Gastrocnemius medialis (tissue), 4 donors: ENCODE results near the gene MS4A2. TPM values are rescaled to one million over a fixed set of nuclear protein-coding genes. Genes with fewer than 3 reads are reported as not detected.

Source experiments
- ATAC-seq, 2 donors: fragments of 150-250 bp; one replicate each; pipeline ENCODE4 v1.9.1; 2016
- DNase-seq, 2 donors: peaks; one replicate each; pipeline ENCODE4 v3.0.0-alpha.2; 2019
- H3K27ac ChIP-seq, 4 donors: fragments of 200-600 bp; sonication (generic); 1 replicate in 1 of 4; 2 replicates in 3 of 4; pipeline ENCODE4 v1.5.1; 2016 to 2018; ENCODE audit warnings: mild to moderate bottlenecking in 2 of 4, moderate library complexity in 1 of 4
- H3K27me3 ChIP-seq, 3 donors: fragments of 200-600 bp; sonication (generic) in 2 of 3; 1 replicate in 1 of 3; 2 replicates in 2 of 3; pipeline versions ENCODE4 v1.5.1 to v1.6.0; 2016 to 2019; ENCODE audit warnings: mild to moderate bottlenecking in 1 of 3, moderate library complexity in 1 of 3
- H3K36me3 ChIP-seq, 2 donors: fragments of 200-600 bp; sonication (generic) in 1 of 2; one replicate each; pipeline ENCODE4 v1.5.1; 2017 to 2018
- H3K4me1 ChIP-seq, 2 donors: fragments of 200-600 bp; sonication (generic) in 1 of 2; one replicate each; pipeline ENCODE4 v1.5.1; 2016 to 2017; ENCODE audit warnings: mild to moderate bottlenecking in 2 of 2
- H3K4me3 ChIP-seq, 4 donors: fragments of 200-600 bp; sonication (generic) in 3 of 4; 1 replicate in 1 of 4; 2 replicates in 3 of 4; pipeline ENCODE4 v1.5.1; 2016 to 2019; ENCODE audit warnings: mild to moderate bottlenecking in 2 of 4
- H3K9me3 ChIP-seq, 3 donors: fragments of 200-600 bp; sonication (generic) in 2 of 3; 1 replicate in 1 of 3; 2 replicates in 2 of 3; pipeline ENCODE4 v1.5.1; 2016 to 2019
- CTCF ChIP-seq, 5 experiments: fragments of 450-650 bp in 3 of 5; fragments of 200-600 bp in 2 of 5; sonication (generic) in 2 of 5; IDR thresholded peaks in 4 of 5; conservative IDR thresholded peaks in 1 of 5; 1 replicate in 4 of 5; 2 replicates in 1 of 5; pipeline ENCODE4 v1.5.1; 2016 to 2019; ENCODE audit warnings: antibody characterized with exemption in 5 of 5, mild to moderate bottlenecking in 3 of 5, moderate library complexity in 3 of 5
- POLR2A ChIP-seq, 2 donors: fragments of 450-650 bp; IDR thresholded peaks; one replicate each; pipeline ENCODE4 v1.6.1; 2017; ENCODE audit warnings: antibody characterized with exemption in 2 of 2, mild to moderate bottlenecking in 2 of 2, moderate library complexity in 2 of 2
- in situ Hi-C, 4 donors: fragments of 200-750 bp; cut with MboI; loops; one replicate each; pipeline versions ENCODE4 v1.15.0 to v1.8.0; 2017; ENCODE audit warnings: low sequenced_read_pairs in 4 of 4
- intact Hi-C: fragments of 100-400 bp; cut with DNase I; formaldehyde crosslinking; loops from one replicate; pipeline ENCODE4 v1.15.1; 2023; ENCODE audit warnings: low total_unique reads
- total RNA-seq, 4 donors: library from RNA; depleted of rRNA; stranded (reverse); fragments of >200 nt; gene quantifications; one replicate each; pipeline versions ENCODE4 v1.1.0 to v1.2.3, GENCODE V29; 2016

Gene MS4A2
- total RNA-seq, 4 donors from 2014 or later = 0.39 TPM; not detected in 3

GRCh38 chr11:60084631-60085273 lies 3.7 kb upstream of the MS4A2 start:
- H3K27ac ChIP-seq = no peak overlapping the region
- no peaks in the 10 kb centered on the region for H3K27me3 ChIP-seq
- H3K36me3 ChIP-seq = no peaks in the 10 kb centered on the region
- no peak for DNase-seq
- no peaks in the 10 kb centered on the region for H3K9me3 ChIP-seq
- TF ChIP-seq POLR2A (IDR thresholded peaks at IDR 0.05) (no peak), CTCF (IDR thresholded peaks at IDR 0.05 in 4 of 5, conservative IDR thresholded peaks at IDR 0.05 in 1 of 5) (no peak)
- no peak overlapping the region for H3K4me3 ChIP-seq
- intact Hi-C loops = no loop called here
- no peak for ATAC-seq
- H3K4me1 ChIP-seq = no peaks in the 10 kb centered on the region
- in situ Hi-C loops = loop anchor here in 1 of 4 donors (25.0 kb wide), 1 partner anchor 103 kb away; the partner anchor contains the start of gene MS4A6A

DNA sequence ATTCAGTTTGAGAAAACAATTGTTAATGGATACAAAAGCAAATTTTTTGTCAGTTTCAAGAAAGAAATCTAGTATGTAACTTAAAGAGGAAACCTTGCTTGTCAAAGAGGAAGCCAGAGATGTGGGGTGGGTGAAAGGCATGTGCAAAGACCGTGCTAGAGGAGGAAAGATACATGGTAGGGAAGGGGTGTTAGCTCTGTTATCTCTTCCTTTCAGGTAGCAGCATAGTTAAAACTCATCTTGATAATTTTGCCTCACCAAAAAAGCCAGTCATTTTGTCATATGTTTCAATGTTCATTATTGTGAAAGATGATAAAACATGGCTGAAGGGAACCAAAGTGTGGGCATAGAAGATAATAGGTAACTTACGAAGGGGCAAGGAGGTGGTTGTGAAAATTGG lies 2.6 kb upstream of the MS4A2 start:
- Histone ChIP-seq H3K9me3 (no peaks in the 10 kb centered on the region), H3K4me1 (no peaks in the 10 kb centered on the region), H3K27ac (no peak overlapping the region), H3K36me3 (no peaks in the 10 kb centered on the region), H3K4me3 (no peak overlapping the region), H3K27me3 (no peaks in the 10 kb centered on the region)
- in situ Hi-C loops (loop anchor here in 1 of 4 donors (25.0 kb wide), 1 partner anchor 101 kb away; the partner anchor contains the start of gene MS4A6A), intact Hi-C loops (no loop called here)
- ATAC-seq (no peak), DNase-seq (no peak)
- no peak for TF ChIP-seq CTCF (IDR thresholded peaks at IDR 0.05 in 4 of 5, conservative IDR thresholded peaks at IDR 0.05 in 1 of 5)
- TF ChIP-seq POLR2A (IDR thresholded peaks at IDR 0.05) = no peak

DNA sequence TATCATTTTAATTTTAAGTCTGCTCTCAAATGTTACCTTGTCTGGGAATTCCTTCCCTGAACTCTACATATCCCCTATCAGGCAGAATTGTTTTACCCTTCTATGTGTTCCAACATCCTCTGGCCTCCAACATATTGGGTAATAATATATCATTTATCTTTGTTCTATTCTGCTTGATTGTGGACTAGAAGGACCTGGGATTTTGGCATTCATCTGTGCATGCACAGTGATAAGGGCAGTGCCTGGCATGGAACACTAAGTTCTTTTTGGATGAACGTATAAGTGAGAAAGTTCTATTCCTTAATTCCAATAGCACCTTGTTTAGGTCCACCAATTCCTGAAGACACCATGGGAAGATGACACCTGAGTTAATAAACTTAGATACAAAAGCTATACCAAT lies 1.2 kb upstream of the MS4A2 start:
- Histone ChIP-seq H3K36me3 (no peaks in the 10 kb centered on the region), H3K4me3 (no peak overlapping the region), H3K27me3 (no peaks in the 10 kb centered on the region), H3K4me1 (no peaks in the 10 kb centered on the region), H3K27ac (no peak overlapping the region), H3K9me3 (no peaks in the 10 kb centered on the region)
- TF ChIP-seq POLR2A (IDR thresholded peaks at IDR 0.05) (no peak), CTCF (IDR thresholded peaks at IDR 0.05 in 4 of 5, conservative IDR thresholded peaks at IDR 0.05 in 1 of 5) (no peak)
- ATAC-seq (no peak), DNase-seq (no peak)
- in situ Hi-C loops (loop anchor here in 1 of 4 donors (25.0 kb wide), 1 partner anchor 100 kb away; the partner anchor contains the start of gene MS4A6A), intact Hi-C loops (no loop called here)

DNA sequence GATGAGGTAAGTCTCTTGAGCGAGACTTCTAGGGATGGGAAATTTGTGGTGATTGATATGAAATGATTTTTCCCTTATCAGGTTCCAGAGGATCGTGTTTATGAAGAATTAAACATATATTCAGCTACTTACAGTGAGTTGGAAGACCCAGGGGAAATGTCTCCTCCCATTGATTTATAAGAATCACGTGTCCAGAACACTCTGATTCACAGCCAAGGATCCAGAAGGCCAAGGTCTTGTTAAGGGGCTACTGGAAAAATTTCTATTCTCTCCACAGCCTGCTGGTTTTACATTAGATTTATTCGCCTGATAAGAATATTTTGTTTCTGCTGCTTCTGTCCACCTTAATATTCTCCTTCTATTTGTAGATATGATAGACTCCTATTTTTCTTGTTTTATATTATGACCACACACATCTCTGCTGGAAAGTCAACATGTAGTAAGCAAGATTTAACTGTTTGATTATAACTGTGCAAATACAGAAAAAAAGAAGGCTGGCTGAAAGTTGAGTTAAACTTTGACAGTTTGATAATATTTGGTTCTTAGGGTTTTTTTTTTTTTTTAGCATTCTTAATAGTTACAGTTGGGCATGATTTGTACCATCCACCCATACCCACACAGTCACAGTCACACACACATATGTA lies 7.1 kb downstream of the MS4A2 start:
- in situ Hi-C loops (loop anchor here in 1 of 4 donors (25.0 kb wide), 1 partner anchor 92 kb away; the partner anchor contains the start of gene MS4A6A), intact Hi-C loops (no loop called here)
- H3K4me1 ChIP-seq = no peaks in the 10 kb centered on the region
- H3K36me3 ChIP-seq = no peaks in the 10 kb centered on the region
- H3K27ac ChIP-seq = no peak overlapping the region
- TF ChIP-seq CTCF (IDR thresholded peaks at IDR 0.05 in 4 of 5, conservative IDR thresholded peaks at IDR 0.05 in 1 of 5) (no peak), POLR2A (IDR thresholded peaks at IDR 0.05) (no peak)
- ATAC-seq (no peak), DNase-seq (no peak)
- H3K27me3 ChIP-seq = no peaks in the 10 kb centered on the region
- H3K9me3 ChIP-seq = no peaks in the 10 kb centered on the region
- H3K4me3 ChIP-seq = no peak overlapping the region
